ENCODE data around the gene PSG6.
"Not testable (repeated sequence)": the region's sequence is repeated elsewhere in the genome, so short reads cannot be mapped to it uniquely, and the experiment has no call there.

The PSG6 gene

DNA sequence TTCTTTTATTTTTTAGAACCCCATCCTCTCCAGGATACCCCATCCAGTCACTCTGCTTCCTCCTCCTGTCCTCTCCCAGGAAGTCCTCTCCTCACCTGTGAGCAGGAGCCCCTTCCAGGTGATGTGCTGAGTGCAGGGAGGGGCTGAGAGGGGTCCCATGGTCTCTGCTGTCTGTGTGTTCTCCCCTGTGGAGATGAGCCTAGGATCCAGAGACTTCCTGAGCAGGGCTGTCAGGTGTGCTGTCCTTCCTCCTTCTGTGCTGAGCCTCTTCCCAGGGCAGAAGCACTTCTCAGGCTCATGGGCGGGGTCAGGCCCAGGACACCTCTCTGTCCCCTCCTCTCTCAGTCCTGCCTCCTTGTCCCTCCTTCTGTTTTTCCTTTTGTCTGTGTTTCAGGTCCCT, at the start of gene PSG6:
PSG6 (minus strand) TSS at position 261 of the 400 bp plus-strand sequence; CDS start at position 159, 102 bp downstream.
- not testable (repeated sequence) for DNase-seq

DNA sequence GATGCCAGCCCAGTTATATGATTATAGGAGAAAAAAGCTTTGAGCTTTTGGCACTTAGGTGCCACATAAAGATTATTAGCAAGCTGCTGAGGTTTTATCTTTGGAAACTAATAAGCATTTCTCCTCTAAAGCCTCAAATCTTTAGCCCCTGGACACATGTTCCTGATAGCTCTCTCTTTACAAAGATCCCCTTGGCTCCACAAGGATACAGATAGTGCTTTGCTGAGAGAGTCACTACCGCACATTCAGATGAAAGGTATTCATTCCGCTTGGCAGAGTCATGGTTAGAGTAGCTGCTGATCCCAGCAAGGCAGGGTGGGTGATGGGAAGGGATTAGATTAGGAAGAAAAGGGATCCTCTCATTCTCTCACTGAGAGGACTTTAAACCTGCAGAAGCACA, 47.5 kb upstream of the PSG6 start:
- DNase-seq = no peak

DNA sequence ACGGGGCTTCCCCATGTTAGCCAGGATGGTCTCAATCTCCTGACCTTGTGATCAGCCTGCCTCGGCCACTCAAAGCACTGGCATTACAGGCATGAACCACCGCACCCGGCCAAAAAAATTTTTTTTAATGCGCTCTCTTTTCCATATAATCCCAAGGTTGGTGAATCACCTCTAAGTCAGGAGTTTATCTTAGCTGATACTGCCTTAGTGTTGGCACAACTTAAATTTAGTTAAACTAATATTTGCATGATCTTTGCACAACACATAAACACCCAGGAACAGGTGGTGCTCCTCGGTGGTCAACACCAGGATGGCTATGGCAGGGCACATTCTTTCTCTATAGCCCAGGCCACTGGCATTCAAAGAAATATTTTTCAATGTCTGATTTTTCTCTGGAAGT, 43.4 kb upstream of the PSG6 start:
- no peak for DNase-seq

DNA sequence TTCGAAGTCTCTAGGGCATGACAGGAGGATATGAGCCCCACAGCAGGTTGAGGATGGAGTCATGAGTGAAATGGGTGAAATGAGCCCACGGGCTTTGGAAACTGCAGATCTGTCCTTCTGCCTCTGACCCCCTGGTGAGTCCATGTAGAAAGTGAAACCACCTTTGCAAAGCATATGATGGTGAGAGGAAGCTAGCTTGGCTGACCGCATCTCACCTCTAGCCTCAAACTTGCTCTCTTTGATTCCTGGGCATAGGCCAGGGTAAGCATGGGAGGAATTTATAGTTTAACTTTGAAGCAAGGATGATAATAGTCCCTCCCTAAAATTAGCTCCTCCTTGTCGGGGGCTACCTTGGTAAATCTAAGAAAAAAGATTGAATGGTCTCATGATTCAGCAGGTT, 34.4 kb upstream of the PSG6 start:
- not testable (repeated sequence) for DNase-seq

DNA sequence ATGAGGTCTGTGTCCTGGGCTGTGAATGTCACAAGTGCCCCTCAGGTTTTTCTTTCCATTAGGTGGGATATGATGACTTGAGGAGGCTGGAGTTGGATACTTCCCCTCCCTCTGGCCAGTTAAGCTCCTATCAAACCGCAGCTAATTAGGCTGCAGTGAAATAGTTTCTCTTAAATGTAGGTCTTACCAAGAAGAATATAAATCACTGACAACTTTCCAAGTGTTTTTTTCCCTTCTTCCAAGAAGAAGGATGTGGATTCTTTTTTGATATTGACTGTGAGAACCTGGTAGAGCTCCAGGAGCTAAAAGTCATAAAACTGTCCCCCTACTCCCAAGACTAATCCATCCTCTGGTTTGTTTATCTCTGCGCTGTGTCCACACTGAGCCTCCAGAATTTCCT, 33.8 kb upstream of the PSG6 start:
- DNase-seq = not testable (repeated sequence)

DNA sequence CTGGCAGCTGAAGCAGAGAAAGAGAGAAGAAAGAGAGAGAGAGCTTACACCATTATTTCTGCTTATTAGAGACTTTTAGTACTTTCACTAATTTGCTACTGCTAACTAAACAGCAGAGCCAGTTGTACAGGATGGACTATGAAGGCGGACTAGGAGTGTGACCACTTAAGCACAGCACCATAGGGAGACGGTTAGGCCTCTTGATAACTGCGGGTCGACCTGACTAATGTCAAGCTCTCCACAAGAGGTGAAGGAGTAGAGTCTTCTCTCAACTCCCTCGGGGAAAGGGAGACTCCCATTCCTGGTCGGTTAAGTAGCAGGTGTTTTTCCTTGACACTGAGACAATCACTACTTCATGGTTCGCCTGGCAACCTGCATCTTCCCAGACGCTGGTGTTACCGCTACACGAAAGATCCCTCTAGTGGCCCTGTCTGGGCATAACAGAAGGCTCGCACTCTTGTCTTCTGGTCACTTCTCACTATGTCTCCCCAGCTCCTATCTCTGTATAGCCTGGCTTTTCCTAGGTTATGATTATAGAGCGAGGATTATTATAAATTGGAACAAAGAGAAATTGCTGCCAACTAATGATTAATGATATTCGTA, 24.6 kb upstream of the PSG6 start:
- DNase-seq = no peak

DNA sequence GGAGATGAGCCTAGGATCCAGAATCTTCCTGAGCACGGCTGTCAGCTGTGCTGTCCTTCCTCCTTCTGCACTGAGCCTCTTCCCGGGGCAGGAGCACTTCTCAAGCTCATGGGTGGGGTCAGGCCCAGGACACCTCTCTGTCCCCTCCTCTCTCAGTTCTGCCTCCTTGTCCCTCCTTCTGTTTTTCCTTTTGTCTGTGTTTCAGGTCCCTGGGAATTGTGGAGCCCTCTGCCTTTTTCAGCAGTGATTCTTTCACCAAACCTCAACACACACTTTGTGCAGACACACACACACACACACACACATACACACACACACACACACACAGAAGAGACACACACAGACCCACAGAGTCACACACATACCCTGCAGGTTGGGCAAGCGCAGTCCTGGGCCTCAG, 19.4 kb upstream of the PSG6 start, which contains the start of gene PSG7:
PSG7 (minus strand) TSS at position 101 of the 400 bp plus-strand sequence. CDS start 131 bp downstream, outside the sequence.
- DNase-seq = not testable (repeated sequence)

DNA sequence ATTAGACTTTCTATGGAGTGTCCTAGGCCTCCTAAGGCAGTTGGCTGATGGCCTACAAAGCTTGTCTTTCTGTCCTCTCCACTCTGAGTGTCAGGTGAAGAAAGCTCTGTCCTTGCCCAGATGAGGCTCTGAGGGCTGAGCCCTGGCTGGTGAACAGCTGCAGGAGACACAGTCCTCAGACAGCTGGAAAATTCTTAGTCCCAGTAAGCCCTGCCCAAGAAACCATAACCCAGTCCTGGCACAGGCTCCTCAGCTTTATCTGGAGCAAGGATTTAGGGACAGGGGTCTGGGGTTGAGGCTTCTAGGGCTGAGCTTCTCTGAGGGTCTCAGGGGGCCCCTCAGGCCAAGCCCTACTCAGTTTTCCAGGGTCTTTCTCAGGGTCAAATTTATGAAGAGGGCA, 17.0 kb upstream of the PSG6 start:
- not testable (repeated sequence) for DNase-seq

DNA sequence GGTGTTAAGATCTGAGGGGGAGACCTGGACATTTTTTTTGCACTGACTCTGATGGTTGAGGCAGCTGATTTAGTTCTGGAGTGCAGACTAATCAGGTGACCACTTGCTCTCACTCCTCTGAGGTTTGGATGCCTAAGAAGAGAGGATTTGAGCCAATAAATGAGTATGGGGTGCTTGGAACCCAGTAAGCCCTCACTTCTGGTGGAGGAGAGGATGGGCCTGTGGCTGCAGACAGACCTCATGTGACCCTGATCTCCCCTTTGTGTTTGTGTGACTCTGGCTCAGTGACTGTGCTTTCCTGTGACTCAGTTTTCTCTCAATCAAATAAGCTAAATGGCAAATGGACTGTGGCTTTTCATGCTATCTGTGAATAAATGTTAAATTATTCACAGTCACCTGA, 16.5 kb upstream of the PSG6 start:
- not testable (repeated sequence) for DNase-seq

DNA sequence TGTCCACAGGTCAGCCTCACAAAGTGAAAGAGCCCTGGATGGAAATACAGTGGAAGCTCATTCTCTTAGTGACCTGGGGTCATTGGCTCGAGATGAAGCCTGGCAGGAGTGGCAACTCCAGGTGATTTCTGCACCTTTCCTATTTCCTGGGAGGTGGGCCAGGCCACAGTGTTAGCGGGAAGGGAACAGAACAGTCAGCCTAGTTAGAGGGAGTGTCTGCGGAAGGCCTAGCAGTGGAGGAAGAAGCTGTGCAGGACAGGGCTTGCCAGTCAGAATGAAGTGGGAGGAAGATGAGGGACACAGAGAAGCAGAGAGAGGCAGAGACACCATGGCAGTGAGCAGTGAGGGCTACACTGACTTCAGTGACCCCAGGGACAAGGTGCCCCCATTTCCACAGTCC, 15.7 kb upstream of the PSG6 start:
- DNase-seq = not testable (repeated sequence)

DNA sequence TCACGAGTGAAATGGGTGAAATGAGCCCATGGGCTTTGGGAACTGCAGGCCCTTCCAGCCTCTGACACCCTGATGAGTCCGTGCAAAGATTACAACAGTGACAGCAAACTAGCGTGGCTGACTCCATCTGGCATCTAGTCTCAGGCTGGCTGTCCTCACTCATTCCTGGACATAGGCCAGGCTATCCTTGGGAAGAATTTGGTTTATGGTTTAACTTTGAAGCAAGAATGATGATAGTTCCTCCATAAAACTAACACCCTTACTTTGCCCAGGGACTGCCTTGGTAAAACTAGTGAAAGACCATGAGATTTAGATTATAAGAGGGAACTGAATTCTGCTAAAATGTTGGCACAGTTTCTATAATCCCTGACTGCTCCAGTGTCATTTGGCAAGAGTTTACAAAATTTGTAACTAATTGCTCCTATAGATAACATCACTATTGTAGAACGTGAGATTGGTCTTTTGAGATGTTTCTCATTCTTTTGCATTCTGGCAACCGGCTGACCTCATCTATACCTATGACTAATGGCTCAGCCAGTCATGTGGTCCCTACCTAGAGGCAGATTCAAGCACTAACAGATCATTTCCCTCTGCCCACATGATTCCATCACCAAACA, 14.9 kb upstream of the PSG6 start:
- DNase-seq = not testable (repeated sequence)

DNA sequence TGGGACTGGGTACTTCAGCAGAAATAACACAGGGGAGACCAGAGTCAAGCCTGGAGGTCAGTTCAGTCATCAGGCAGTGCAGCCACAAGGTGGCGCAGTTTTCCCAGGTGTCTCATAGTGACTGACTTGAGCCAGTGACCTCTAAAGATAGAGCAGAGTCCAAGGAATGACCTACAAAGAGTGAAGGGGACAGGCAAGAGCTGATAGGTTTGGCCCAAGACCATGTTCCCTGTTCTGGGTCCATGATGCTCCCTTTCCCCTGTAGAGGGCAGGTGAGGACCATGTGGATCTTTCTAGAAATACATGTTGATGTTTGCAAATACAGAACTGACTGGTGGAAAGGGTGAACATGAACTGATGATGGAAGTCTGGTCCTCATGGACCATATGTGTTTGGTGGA, 12.5 kb upstream of the PSG6 start:
- DNase-seq = not testable (repeated sequence)

DNA sequence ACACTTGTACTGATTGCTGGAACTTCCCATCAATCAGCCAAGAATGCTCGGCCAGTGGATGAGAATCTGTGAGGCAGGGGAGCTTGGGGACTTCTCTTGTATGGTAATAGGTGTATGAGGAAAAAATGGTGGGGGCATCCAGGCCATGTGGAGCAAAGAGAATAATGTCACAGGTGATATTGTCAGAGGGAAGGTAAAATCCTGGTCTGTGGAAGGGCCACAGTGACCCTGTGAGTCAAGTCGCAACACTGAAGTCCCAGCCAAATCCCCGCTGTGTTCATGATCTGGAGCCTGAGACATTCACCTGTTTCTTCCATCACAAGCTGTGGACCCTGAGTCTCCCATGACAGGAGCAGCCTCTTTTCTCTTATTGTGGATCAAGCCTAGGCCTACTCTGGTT, 11.2 kb upstream of the PSG6 start:
- no peak for DNase-seq

DNA sequence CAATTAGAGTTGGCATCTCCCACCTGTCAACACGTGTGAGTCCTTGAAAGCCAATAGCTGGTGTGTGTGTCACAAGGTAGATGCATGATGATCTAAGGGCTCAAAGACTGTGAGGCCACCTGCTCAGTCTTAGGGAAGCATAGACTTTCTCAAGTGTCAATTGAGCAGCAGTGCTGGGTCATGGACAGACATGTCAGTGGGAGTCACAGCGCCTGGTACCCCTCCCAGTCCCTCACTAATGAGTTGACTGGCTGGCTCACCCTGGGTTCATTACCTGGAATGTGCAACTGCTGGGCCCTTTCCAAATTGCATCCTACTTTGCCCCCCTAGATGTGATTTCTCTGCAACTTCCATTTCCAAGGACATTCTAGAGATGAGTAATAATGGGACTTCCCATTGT, 9.1 kb upstream of the PSG6 start:
- no peak for DNase-seq

DNA sequence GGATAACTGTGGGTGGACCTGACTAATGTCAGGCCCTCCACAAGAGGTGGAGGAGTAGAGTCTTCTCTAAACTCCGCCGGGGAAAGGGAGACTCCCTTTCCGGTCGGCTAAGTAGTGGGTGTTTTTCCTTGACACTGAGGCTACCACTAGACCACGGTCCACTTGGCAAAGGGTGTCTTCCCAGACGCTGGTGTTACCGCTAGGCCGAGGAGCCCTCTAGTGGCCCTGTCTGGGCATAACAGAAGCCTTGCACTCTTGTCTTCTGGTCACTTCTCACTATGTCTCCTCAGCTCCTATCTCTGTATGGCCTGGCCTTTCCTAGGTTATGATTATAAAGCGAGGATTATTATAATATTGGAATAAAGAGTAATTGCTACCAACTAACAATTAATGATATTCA, 5.4 kb upstream of the PSG6 start:
- DNase-seq = not testable (repeated sequence)

DNA sequence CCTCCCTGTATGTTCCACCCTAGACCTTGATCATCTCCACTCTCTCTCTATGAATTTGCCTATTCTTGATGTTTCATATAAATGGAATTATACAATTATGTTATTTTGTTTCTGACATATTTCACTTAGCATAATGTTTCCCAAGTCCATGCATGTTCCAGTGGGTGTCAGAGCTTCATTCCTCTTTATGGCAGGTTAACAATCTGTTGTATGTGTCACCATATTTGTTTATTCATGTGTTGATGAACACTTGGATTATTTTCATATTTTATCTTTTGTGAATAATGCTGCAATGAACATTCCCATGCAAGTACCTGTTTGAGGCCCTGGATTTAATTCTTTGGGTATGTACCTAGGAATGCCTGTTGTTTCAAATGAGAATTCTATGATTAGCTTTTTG, 3.3 kb upstream of the PSG6 start:
- DNase-seq = not testable (repeated sequence)

DNA sequence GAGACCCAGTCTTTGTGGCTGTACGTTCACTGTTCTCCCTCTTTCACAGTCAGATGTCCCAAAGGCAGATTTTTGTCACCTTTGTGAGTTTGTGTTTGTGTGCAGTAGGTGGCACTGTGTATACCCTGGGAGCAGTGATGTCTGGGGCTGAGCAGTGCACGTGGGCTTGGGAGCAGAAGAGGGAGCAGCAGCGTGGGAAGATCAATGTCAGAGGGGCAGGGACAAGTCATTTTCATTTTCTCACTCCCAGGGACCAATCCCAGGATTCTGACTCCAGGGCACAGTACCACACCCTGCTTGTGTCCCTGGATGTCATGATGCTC, 2.0 kb upstream of the PSG6 start:
- no peak for DNase-seq

DNA sequence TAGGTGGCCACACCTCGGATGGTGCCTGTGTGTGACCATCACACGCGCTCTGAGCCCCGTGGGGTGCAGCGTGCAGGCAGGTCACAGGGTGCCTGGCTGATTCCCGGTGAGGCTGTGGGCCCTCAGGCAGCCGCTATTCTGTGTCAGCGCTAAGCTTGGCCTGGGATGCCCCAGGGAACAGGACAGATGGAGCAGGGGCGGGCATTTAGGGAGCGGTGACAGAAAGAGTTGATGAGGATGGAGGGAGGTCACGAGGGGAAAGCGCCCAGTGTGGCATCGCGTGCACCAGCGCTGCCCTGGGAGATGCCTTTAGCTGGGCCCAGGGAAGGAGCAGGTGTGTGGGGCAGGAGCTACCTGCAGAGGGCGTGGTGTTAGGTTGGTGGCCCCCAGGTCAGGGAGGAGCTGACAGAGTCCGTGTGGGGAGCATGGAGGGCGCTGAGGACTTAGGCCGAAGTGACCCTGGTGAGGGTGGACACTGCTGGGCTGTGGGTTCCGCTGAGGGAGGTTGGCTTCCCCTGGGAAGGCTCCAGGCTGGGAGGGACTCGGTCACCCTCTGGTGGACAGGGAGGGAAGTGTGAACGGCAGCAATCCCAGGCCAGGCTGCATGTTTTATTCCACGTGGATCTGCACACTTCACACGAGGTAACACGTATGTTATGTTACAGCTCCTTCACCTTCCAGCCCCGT, 1.5 kb upstream of the PSG6 start:
- not testable (repeated sequence) for DNase-seq

DNA sequence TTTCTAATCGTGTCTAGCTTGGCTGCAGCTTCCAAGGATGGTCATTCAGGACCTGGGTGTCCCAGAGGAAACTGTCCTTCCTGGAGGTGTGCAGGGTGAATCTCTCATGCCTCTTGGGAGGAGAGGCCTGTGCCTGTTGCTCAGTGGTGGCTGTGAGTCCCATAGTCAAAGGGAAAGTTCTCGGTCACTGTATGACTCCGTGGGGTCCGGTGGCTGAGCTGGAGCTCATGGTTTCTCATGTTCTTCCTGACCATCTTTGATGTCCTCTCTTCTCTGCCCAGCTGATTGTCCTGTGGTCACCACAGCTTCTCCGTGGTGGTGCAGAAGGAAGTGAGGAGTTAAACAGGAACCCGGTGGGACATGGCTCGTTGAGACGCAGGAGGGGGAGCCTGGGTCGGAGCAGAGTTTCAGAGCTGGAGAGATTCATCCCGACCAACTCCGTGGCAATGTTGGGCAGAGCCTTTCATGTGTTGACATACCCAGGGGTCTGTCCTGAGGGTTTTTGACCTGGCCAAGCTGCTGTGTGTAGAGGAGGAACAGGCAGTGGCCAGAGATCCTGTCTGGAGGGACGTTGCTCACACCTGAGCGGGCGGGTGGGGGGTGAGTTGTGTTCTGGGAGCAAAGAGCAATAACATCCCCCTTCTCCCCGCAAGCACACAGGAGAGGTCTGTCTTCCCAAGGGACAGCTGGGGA, 829 bp upstream of the PSG6 start:
- DNase-seq = not testable (repeated sequence)

DNA sequence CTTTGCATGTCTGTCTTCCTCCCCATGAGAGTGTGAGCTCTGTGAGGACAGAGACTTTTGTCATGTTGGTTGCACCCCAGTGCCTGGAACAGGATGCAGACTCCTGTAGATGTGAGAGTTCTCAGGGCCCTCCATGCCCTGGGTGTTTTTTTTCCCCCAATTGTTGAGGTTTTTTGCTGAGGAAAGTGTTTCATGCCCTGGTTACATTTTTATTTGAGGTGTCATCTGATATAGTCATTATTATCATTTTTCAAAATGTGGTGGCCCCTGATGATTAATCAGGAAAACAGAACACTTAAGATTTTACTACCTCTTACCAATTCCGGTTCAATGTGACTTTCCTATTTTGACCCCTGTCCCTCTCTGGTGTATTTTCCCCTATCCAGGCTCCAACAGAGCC, 763 bp downstream of the PSG6 start:
- not testable (repeated sequence) for DNase-seq

DNA sequence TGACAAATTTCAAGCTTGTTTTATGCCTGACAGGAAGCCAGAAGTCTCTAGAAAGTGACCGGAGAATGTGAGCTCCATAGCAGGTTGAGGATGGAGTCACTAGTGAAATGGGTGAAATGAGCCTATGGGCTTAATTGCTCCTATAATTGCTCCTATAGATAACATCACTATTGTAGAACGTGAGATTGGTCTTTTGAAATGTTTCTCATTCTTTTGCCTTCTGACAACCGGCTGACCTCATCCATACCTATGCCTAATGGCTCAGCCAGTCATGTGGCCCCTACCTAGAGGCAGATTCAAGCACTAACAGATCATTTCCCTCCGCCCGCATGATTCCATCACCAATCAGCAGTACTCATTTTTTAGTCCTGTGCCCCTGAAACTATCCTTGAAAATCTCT, 4.2 kb downstream of the PSG6 start:
- DNase-seq = not testable (repeated sequence)

DNA sequence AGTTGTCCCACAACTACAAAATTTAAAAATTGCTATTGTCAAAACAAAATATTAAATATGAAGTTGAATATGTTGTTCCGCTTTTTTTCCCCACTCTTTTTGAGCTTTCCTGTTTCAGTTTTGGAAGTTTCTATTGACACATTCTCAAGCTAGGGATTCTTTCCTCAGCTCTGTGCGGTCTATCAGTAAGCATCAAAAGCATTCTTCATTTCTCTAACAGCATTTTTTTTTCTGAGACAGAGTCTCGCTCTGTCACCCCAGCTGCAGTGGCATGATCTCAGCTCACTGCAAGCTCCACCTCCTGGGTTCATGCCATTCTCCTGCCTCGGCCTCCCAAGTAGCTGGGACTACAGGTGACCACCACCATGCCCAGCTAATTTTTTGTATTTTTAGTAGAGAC, 4.8 kb downstream of the PSG6 start:
- not testable (repeated sequence) for DNase-seq

DNA sequence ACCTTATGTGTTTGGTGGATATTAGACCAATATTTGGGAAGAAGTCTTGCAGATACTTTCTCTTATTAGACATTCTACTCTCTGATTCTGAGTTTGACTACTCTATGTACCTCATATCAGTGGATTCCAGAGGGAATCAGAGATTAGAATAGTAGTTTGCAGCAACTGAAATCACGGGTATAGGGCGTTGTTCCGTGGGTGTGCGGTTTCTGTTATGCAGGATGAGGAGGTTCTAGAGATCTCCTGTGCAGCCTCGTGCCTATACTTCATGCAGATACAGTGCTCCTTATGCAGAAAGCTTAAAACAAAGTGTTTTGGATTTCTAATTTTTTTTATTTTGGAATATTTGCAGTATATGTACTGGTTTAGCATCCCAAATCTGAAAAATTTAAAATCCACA, 6.0 kb downstream of the PSG6 start:
- not testable (repeated sequence) for DNase-seq

DNA sequence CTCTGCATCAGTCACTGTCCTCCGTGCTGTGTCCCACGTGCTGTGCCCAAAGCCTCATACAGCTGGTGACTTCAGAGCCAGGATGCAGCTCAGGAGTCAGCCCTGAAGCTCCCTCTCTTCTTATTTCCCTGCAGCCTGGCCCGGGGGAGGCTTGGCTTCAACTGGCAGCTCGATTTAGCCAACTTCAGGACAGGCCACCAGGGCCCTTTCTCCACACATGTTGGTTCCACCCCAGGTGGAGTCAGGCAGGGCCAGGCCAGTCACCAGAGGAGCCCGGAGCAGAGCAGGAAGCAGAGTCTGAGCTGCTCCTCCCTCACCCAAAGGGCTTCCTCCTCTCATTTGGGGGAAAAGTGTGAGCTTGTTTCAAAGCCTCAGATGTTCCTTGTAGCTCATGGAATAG, 11.5 kb downstream of the PSG6 start:
- not testable (repeated sequence) for DNase-seq
